ENCODE data around the gene MYH16. TPM values are rescaled to one million over a fixed set of nuclear protein-coding genes. Genes with fewer than 3 reads are reported as not detected.

MYH16 gene
- total and polyA plus RNA-seq, 4 donors: not detected

DNA sequence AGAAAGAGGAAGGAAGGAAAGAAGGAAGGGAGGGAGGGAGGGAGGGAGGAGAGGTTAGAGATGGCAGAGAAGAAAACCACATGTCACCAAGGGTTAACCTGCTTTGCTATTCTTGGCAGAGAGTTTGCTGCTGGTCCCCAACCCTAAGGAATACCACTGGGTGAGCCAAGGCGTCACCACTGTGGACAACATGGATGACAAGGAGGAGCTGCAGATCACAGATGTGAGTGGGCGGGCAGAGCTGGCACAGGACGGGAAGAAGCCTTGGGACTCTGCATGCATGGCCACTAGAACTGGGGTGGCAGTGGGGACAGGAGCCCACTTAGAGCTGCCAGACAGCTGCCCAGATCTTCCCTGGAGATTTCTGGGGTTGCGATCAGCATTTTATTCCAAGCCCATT lies 17.2 kb upstream of the MYH16 start:
- no peaks in the 10 kb centered on the region for H3K4me1 ChIP-seq (ENCODE audit: control insufficient read depth in 4 of 4, insufficient read depth in 4 of 4, low read length in 3 of 4)
- no peak overlapping the region for H3K27ac ChIP-seq (ENCODE audit: low read depth in 1 of 2, low read length in 2 of 2)
- no peak for DNase-seq (ENCODE audit: low spot score)
- no peaks in the 10 kb centered on the region for H3K9me3 ChIP-seq (ENCODE audit: control insufficient read depth in 4 of 4, low read length in 3 of 4)
- no peak overlapping the region for H3K9ac ChIP-seq (ENCODE audit: low read depth in 1 of 2, low read length in 2 of 2)
- 81% methylated on average over 4 of the region's 4 CpGs for WGBS
- no peaks in the 10 kb centered on the region for H3K36me3 ChIP-seq (ENCODE audit: control insufficient read depth in 4 of 4, insufficient read depth in 3 of 4, low read depth in 1 of 4, low read length in 3 of 4)
- TF ChIP-seq, protein P1, sequence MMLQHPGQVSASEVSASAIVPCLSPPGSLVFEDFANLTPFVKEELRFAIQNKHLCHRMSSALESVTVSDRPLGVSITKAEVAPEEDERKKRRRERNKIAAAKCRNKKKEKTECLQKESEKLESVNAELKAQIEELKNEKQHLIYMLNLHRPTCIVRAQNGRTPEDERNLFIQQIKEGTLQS (IDR thresholded peaks at IDR 0.05): no peak
- TF ChIP-seq YY1 (IDR thresholded peaks at IDR 0.05) (no peak), HNF4G (IDR thresholded peaks at IDR 0.05) (no peak), TAF1 (conservative IDR thresholded peaks at IDR 0.05) (no peak), FOXA2 (IDR thresholded peaks at IDR 0.05) (no peak), HNF4A (conservative IDR thresholded peaks at IDR 0.05) (no peak), FOXA1 (IDR thresholded peaks at IDR 0.05) (no peak), EGR1 (IDR thresholded peaks at IDR 0.05; ENCODE audit: low read depth in 2 of 2) (no peak), RAD21 (IDR thresholded peaks at IDR 0.05) (no peak), NR2F2 (IDR thresholded peaks at IDR 0.05) (no peak), SP1 (IDR thresholded peaks at IDR 0.05) (no peak), RXRA (IDR thresholded peaks at IDR 0.05) (no peak), JUND (IDR thresholded peaks at IDR 0.05) (no peak), GABPA (IDR thresholded peaks at IDR 0.05 in 1 of 2, conservative IDR thresholded peaks at IDR 0.05 in 1 of 2) (no peak)
- TF ChIP-seq, protein P2, sequence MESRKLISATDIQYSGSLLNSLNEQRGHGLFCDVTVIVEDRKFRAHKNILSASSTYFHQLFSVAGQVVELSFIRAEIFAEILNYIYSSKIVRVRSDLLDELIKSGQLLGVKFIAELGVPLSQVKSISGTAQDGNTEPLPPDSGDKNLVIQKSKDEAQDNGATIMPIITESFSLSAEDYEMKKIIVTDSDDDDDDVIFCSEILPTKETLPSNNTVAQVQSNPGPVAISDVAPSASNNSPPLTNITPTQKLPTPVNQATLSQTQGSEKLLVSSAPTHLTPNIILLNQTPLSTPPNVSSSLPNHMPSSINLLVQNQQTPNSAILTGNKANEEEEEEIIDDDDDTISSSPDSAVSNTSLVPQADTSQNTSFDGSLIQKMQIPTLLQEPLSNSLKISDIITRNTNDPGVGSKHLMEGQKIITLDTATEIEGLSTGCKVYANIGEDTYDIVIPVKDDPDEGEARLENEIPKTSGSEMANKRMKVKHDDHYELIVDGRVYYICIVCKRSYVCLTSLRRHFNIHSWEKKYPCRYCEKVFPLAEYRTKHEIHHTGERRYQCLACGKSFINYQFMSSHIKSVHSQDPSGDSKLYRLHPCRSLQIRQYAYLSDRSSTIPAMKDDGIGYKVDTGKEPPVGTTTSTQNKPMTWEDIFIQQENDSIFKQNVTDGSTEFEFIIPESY (IDR thresholded peaks at IDR 0.05): no peak
- TF ChIP-seq, protein P3, sequence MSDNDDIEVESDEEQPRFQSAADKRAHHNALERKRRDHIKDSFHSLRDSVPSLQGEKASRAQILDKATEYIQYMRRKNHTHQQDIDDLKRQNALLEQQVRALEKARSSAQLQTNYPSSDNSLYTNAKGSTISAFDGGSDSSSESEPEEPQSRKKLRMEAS (IDR thresholded peaks at IDR 0.05): no peak
- TF ChIP-seq, protein P4, sequence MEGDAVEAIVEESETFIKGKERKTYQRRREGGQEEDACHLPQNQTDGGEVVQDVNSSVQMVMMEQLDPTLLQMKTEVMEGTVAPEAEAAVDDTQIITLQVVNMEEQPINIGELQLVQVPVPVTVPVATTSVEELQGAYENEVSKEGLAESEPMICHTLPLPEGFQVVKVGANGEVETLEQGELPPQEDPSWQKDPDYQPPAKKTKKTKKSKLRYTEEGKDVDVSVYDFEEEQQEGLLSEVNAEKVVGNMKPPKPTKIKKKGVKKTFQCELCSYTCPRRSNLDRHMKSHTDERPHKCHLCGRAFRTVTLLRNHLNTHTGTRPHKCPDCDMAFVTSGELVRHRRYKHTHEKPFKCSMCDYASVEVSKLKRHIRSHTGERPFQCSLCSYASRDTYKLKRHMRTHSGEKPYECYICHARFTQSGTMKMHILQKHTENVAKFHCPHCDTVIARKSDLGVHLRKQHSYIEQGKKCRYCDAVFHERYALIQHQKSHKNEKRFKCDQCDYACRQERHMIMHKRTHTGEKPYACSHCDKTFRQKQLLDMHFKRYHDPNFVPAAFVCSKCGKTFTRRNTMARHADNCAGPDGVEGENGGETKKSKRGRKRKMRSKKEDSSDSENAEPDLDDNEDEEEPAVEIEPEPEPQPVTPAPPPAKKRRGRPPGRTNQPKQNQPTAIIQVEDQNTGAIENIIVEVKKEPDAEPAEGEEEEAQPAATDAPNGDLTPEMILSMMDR (IDR thresholded peaks at IDR 0.05; ENCODE audit: low read depth, low read length, missing input control): no peak
- TF ChIP-seq, protein P5, sequence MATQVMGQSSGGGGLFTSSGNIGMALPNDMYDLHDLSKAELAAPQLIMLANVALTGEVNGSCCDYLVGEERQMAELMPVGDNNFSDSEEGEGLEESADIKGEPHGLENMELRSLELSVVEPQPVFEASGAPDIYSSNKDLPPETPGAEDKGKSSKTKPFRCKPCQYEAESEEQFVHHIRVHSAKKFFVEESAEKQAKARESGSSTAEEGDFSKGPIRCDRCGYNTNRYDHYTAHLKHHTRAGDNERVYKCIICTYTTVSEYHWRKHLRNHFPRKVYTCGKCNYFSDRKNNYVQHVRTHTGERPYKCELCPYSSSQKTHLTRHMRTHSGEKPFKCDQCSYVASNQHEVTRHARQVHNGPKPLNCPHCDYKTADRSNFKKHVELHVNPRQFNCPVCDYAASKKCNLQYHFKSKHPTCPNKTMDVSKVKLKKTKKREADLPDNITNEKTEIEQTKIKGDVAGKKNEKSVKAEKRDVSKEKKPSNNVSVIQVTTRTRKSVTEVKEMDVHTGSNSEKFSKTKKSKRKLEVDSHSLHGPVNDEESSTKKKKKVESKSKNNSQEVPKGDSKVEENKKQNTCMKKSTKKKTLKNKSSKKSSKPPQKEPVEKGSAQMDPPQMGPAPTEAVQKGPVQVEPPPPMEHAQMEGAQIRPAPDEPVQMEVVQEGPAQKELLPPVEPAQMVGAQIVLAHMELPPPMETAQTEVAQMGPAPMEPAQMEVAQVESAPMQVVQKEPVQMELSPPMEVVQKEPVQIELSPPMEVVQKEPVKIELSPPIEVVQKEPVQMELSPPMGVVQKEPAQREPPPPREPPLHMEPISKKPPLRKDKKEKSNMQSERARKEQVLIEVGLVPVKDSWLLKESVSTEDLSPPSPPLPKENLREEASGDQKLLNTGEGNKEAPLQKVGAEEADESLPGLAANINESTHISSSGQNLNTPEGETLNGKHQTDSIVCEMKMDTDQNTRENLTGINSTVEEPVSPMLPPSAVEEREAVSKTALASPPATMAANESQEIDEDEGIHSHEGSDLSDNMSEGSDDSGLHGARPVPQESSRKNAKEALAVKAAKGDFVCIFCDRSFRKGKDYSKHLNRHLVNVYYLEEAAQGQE (IDR thresholded peaks at IDR 0.05): no peak
- H3K4me3 ChIP-seq (ENCODE audit: low read depth in 1 of 3, low read length in 3 of 3): no peak overlapping the region
- no peaks in the 10 kb centered on the region for H3K27me3 ChIP-seq (ENCODE audit: control insufficient read depth in 4 of 4, insufficient read depth in 4 of 4, low read length in 3 of 4)
